GM12878 (cell line): Measurements from ENCODE around the gene CLK1.
A peak's percentile ranks its signal among the peaks of the same experiment; 100 is the strongest.

Source experiments
- BACH1 ChIP-seq: fragments of 450-650 bp; IDR thresholded peaks from 2 replicates; pipeline ENCODE4 v1.6.1; 2017; ENCODE audit warnings: mild to moderate bottlenecking, borderline replicate concordance
- CEBPZ ChIP-seq: fragments of 150-350 bp; IDR thresholded peaks from 2 replicates; pipeline ENCODE4 v1.6.1; 2016; ENCODE audit warnings: low read depth, low read length
- CTCF ChIP-seq, 3 experiments: IDR thresholded peaks in 2 of 3; conservative IDR thresholded peaks in 1 of 3; 2 replicates each; pipeline ENCODE4 v1.5.1; 2011; ENCODE audit warnings: low read depth in 3 of 3, low read length in 3 of 3, mild to moderate bottlenecking in 3 of 3, control low read depth in 2 of 3, moderate library complexity in 2 of 3, inconsistent platforms in 1 of 3, mixed read lengths in 1 of 3; ENCODE audit not compliant: control insufficient read depth in 2 of 3, insufficient read depth in 1 of 3; ENCODE audit errors: extremely low read depth in 1 of 3
- PML ChIP-seq: IDR thresholded peaks from 2 replicates; pipeline ENCODE4 v1.6.1; 2012; ENCODE audit warnings: low read length, inconsistent platforms
- RAD51 ChIP-seq: fragments of 450-650 bp; IDR thresholded peaks from 2 replicates; pipeline ENCODE4 v1.6.1; 2016; ENCODE audit warnings: moderate library complexity, mild to moderate bottlenecking, inconsistent platforms
- ZBTB33 ChIP-seq: fragments of 450-650 bp; IDR thresholded peaks from 2 replicates; pipeline ENCODE4 v1.6.1; 2017; ENCODE audit warnings: mild to moderate bottlenecking
- ZBTB4 ChIP-seq: fragments of 450-650 bp; formaldehyde crosslinking; IDR thresholded peaks from 2 replicates; pipeline ENCODE4 v1.4.0; 2022; ENCODE audit warnings: mild to moderate bottlenecking, moderate library complexity

- peak; percentile 57; the same call in 1 of the 2 replicates for TF ChIP-seq PML
- TF ChIP-seq CTCF (IDR thresholded peaks at IDR 0.05 in 2 of 3, conservative IDR thresholded peaks at IDR 0.05 in 1 of 3; ENCODE audit: control insufficient read depth in 2 of 3, extremely low read depth in 1 of 3, insufficient read depth in 1 of 3, low read depth in 3 of 3, low read length in 3 of 3): no peak
- no peak for TF ChIP-seq CEBPZ
- TF ChIP-seq RAD51: no peak
- no peak for TF ChIP-seq ZBTB4 (CRISPR knock-in tag)
- no peak for TF ChIP-seq BACH1
- TF ChIP-seq ZBTB33: no peak
These were observed 50.1 kb downstream of the CLK1 start for GRCh38 chr2:200814276-200814815.
